Esophagus muscularis mucosa (tissue), 4 donors: Measurements from ENCODE around the gene SMCO2.

Experiments
- EP300 ChIP-seq: sonication (generic); formaldehyde crosslinking; IDR thresholded peaks from one replicate; pipeline ENCODE4 v1.6.1; 2017; ENCODE audit warnings: antibody characterized with exemption
- POLR2A ChIP-seq: fragments of 450-650 bp; IDR thresholded peaks from one replicate; pipeline ENCODE4 v1.6.1; 2017; ENCODE audit warnings: antibody characterized with exemption, moderate library complexity, mild to moderate bottlenecking, low read depth
- POLR2AphosphoS5 ChIP-seq, 2 donors: sonication (generic); formaldehyde crosslinking; IDR thresholded peaks; one replicate each; pipeline ENCODE4 v1.6.1; 2017; ENCODE audit warnings: antibody characterized with exemption in 2 of 2
- TF ChIP-seq, protein P1 (sequence below), 3 experiments: fragments of 200-600 bp in 2 of 3; fragments of 450-650 bp in 1 of 3; sonication (generic) in 2 of 3; IDR thresholded peaks; one replicate each; pipeline ENCODE4 v1.5.1; 2017 to 2019; ENCODE audit warnings: antibody characterized with exemption in 3 of 3, mild to moderate bottlenecking in 2 of 3, moderate library complexity in 1 of 3

DNA sequence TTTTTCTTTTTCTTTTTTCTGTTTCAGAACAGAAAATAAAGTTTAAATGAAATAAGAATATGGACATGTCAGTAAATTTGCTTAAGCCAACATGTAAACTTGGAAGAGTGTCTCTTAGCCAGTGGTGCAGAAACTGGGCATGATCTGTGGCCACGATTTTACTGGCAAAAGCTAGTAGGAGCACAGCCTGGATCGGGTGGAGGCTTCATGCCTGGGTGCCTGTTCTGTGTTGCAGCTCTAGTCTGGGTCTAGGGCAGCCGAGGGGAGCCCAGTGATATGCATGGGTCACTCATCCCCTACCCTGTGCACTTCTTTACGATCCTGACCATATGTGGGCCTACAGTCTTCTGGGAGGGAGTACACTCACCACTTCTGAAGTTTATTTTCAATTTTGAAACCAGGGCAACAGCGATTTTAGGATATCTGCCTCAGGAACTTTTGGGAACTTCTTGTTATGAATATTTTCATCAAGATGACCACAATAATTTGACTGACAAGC lies 45.6 kb upstream of the SMCO2 start:
- TF ChIP-seq, protein P1, sequence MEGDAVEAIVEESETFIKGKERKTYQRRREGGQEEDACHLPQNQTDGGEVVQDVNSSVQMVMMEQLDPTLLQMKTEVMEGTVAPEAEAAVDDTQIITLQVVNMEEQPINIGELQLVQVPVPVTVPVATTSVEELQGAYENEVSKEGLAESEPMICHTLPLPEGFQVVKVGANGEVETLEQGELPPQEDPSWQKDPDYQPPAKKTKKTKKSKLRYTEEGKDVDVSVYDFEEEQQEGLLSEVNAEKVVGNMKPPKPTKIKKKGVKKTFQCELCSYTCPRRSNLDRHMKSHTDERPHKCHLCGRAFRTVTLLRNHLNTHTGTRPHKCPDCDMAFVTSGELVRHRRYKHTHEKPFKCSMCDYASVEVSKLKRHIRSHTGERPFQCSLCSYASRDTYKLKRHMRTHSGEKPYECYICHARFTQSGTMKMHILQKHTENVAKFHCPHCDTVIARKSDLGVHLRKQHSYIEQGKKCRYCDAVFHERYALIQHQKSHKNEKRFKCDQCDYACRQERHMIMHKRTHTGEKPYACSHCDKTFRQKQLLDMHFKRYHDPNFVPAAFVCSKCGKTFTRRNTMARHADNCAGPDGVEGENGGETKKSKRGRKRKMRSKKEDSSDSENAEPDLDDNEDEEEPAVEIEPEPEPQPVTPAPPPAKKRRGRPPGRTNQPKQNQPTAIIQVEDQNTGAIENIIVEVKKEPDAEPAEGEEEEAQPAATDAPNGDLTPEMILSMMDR (IDR thresholded peaks at IDR 0.05): no peak
- TF ChIP-seq POLR2A (no peak), EP300 (no peak), POLR2AphosphoS5 (IDR thresholded peaks at IDR 0.05) (no peak)
